Mucosa of gallbladder (tissue), 1 donor: ENCODE results near the gene GPC5. TPM values are rescaled to one million over a fixed set of nuclear protein-coding genes. Genes with fewer than 3 reads are reported as not detected.

ENCODE experiments used
- DNase-seq: peaks from one replicate; pipeline ENCODE4 v3.0.0-alpha.2; 2020; ENCODE audit warnings: low spot score
- total RNA-seq: library from RNA; stranded (reverse); gene quantifications from one replicate; pipeline ENCODE4 v1.2.1, GENCODE V29; 2021
- donor health status: DM: no; HTN: no; CAD: no.

The GPC5 gene
- total RNA-seq, 1 donor from 2014 or later: 2.2 TPM

DNA sequence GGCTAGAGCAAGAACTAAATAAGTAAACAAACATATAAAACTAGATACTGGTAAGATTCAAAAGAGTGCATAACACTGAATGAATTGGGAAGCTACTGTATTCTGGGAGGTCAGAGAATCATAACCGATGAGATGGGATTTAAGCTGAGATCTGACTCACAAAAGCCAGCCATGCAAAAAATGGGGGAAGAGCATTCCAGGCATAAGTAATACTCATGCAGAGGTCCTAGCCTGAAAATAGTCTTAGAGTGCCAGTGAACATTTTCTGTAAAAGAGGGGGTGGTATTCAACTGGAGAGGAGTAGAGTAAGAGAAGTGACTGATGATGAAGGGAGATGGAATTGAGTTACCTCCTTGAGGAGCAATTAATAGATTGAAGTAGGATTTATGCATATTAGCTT is 956.2 kb downstream of the GPC5 start:
- DNase-seq: no peak

DNA sequence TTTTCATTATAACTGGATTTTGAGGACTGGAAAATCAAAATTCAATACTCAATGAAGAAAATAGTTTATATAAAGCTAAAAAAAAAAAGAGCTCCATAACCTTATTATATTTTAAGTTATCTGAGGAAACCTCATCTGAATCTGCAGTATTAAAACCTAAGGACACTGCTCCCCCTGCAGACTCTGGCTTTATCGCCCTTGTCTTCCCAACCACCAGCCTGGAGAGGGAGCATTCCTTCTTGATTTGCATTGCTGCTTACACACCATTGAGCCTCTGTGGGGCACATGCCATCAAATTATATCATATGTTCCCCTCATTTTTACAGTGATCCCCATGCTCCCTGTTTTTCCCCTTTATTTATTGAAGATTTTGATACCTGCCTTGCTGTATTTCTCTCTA is 956.8 kb downstream of the GPC5 start:
- DNase-seq: no peak

DNA sequence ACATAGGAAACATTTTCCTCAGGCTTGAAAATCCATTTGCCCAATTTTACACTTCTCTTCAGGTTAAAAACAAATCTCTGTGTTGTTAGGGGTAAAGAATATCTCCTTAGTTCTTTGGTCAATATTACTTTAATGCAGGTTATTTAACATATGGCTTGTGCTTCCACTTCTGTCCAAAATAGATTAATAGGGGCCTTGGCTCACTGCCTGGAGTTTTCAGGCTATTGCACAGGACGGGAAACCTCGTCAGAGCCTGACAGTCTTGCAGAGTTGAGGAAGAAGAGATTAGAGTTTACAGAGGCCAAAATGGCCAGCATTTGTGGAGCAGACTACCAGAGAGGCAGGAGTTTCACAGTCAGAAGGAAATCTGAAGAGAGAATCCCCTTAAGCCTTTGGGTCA is 964.3 kb downstream of the GPC5 start:
- DNase-seq: no peak

DNA sequence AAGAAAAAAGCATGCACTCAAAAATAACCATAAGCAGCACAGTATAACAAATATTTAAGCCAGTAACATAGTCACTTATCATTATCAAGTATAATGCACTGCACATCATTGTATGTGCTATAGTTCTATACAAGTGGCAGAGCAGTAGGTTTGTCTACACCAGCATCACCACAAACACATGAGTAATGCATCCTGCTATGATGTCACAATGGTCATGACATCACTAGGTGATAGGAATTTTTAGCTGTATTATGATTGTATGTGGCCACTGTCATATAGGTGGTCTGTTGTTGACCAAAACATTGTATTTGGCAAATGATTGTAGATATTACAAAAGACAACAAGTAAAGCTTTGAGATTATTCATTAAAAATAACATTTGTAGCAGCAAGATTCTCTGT is 967.5 kb downstream of the GPC5 start:
- no peak for DNase-seq

DNA sequence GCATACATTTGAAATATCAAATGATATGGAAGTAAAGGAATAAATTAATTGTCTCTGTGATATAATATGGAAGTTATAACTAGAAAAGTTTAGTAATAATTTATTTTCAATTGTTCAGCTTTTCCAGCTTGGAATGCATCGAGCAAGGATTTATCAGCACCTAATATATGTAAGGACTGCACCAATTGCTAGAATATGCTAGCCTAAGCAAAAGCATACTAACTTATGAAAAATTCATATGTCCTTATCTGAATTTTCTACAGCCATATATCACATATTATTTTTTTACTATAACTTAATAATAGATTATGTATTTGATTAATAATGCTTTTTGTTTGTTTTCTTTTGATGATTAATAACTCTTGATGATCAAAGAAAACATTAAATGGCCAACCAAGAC is 979.0 kb downstream of the GPC5 start:
- DNase-seq: no peak

DNA sequence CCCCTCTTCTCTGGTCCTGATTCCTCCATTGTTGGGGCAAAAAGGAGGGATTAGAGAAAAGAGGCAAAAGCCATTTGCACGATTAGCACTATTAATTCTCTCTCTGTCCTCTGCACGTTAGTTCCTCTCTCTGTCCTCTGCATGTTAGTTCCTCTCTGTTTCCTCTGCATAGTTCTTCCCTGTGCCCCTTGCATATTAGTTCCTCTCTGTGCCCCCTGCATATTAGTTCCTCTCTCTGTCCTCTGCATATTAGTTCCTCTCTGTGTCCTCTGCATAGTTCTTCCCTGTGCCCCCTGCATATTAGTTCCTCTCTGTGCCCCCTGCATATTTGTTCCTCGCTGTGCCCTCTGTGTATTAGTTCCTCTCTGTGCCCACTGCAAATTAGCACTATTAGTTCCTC is 981.0 kb downstream of the GPC5 start:
- DNase-seq: no peak

DNA sequence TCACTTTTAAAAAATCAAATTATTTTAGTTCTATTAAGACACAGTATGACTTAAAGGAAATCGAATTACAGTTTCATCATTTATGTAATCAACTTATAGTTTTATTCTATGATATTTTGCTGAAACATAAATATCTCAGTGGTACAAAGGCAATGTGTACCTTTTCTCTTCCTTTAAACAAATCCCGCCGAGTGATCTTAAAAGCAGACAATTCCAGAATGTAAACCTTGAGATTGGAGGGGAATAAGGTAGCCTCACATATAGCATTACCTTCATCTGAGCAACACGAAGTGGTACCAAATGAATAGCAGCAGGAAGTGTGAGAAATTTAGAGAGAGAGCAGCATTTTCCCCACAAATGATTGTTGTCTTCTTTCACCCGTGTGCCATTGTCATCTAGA is 986.0 kb downstream of the GPC5 start:
- no peak for DNase-seq

- DNase-seq: no peak
Measured at GRCh38 chr13:92387245-92387644, 988.8 kb downstream of the GPC5 start.

DNA sequence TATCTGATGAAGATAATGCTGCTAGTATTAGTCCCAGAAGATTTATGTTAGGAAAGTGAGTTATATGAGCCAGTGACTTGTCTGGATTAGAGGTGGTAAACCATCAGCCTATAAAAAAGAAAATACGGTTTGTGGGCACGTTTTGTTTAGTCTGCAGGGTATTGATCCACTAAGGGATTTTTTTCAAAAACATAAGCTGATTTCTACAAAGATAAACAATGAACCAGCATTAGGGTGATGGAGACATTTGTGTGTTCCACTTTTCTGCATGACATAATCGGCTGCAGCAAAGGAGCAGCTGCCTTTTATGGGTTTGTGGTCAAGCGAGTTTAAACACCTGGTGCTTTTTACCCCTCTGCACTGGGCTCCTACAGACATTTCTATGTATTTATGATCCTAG is 991.8 kb downstream of the GPC5 start:
- DNase-seq: no peak

GRCh38 chr13:92403606-92404005 is 1005.2 kb downstream of the GPC5 start:
- DNase-seq: no peak

DNA sequence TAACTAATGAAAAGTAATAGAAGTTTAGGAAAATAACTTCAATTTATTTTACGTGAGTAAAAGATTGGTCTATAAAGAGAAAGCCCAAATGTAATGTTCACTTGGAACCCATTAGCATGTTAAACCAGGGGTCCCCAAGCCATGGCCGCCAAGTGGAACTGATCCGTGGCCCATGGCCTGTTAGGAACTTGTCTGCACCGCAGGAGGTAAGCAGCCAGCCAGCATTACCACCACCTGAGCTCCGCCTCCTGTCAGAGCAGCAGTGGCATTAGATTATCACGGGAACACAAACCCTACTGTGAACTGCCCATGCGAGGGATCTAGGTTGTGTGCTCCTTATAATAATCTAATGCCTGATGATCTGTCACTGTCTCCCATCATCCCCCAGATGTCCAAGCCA is 1009.4 kb downstream of the GPC5 start:
- DNase-seq: no peak

DNA sequence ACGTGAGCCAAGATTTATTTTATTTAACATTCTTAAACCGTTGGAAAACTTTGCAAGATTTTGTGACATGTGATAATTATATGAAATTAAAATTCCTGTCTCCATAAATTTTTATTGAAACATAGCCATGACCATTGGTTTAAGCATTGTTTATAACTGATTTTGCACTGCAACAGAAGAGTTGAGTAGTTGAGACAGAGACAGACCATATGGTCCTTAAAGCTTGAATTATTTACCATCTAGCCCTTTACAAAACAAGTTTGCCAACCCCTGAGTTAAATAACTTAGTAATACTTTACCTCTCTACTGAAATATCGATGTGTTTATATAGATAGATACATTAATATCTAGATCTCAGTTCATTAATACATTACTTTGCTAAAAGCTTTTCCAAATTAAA is 1014.1 kb downstream of the GPC5 start:
- no peak for DNase-seq

GRCh38 chr13:92412996-92413395 is 1014.6 kb downstream of the GPC5 start:
- no peak for DNase-seq

GRCh38 chr13:92413452-92413851 is 1015.0 kb downstream of the GPC5 start:
- DNase-seq: no peak

DNA sequence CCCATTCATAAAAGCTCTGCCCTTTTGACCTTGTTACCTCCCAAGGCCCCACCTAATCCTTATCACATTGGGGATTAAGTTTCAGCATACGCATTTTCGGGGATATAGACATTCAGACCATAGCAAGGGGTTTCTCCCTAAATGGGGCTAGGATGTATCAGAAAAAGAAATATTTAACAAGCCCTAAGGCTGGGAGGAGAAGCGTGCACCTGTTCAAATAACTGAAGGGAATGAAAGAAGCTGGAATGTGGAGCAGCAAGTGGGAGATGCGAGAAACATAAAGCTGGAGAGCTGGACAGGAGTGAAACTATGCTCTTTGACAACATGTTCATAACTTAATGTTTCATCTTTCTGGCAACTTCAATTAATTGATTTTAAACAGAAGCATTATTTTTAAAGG is 1016.4 kb downstream of the GPC5 start:
- no peak for DNase-seq

DNA sequence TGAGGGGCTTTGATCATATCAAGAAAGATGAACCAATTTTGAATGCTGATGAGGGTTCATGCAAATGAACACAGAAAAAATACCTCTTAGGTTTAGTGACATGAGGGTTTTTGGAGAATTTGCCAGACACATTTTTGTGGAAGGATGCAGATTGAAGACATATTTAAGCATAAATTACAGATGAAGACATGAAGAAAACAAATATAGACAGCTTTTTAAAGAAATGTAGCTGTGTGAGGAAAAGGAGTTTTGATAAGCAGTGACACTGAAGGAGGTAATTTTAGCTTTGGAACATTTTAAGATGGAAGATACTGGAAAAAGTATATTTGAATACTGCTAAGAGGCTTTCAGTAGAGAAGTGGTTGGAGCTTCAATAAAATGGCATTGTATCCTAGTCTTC is 1017.4 kb downstream of the GPC5 start:
- DNase-seq: no peak

DNA sequence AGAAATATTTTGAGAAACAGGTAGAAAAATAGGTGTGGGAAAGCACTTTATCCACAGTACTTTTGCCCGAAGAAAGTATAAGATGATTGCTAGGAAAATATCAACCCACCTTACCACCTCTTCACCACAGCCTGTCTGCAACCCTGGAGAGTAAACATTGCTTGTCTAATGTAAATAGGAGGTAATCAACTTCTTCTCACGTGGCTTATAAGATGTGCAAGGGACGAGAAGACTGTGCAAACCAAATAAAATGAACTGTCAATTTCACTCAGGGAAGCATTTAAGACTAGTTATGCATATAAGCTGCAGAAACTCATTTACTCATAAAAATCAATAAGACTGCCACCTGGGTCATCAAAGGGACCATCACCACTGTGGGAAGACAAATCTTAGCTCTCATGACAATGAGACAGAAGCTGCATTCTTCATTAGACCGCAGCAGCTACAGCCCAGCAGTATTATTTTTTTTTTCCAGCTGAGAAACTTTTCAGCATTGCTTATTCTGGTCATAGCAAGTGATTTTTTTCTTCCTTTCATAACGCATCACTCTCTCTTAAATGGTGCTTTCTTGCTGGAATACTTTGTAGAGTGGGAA is 1020.5 kb downstream of the GPC5 start:
- DNase-seq: no peak

DNA sequence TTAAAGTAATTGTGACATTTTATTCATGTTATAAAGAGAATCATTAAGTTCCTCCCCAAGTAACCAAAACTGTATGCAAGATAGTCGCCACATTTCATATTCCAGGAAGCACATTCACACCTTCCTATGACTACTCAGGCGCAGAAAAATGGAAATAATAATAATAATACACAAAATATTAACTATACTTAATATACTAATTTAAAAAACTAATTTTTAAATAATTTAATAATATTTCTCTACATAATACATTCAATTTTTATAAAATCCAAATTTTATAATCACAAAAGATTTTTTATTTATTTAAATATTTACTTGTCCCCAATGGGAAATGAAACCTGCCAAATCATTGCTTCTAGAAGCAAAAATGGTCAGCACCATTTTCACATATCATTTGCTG is 1030.8 kb downstream of the GPC5 start:
- DNase-seq: no peak

DNA sequence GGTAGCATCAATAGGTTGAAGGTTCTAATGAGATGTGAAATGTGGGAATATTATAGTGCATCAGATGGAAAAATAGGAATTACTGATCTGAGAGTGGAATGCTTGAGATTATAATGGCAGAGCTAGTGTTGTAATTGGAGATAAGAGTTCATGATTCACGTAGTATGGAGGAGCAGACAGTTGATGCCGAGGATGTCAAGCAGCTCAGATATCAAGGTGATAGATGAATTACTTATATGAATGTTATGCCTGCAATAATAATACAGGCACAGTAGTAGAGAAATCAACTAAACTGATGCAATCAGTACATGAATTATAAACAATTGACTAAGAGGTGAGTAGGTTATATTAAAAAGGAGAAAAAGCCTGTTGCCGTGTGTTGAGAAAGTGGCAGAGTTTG is 1035.0 kb downstream of the GPC5 start:
- DNase-seq: no peak

- DNase-seq: no peak
Measured at GRCh38 chr13:92433963-92434362, 1035.5 kb downstream of the GPC5 start.

DNA sequence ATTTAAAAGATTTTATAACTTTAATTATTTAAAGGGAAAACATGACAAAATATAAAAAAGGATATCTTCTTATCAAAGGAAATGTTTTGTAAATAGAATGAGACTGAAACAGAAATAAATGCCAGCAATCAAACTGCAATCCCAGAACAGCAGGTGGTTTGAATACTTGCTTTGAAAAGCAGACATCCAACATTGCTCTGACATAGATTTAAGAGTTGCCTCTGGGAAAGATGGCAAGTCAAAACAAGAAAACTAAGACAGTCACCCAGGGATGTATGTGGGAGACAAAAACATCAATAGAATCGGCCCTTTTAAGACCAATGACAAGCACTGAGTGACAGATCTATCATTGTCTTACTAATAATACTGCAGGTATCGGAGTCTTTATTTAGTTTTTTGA is 1038.5 kb downstream of the GPC5 start:
- DNase-seq: no peak

- no peak for DNase-seq
Measured at GRCh38 chr13:92444244-92444643, 1045.8 kb downstream of the GPC5 start.

DNA sequence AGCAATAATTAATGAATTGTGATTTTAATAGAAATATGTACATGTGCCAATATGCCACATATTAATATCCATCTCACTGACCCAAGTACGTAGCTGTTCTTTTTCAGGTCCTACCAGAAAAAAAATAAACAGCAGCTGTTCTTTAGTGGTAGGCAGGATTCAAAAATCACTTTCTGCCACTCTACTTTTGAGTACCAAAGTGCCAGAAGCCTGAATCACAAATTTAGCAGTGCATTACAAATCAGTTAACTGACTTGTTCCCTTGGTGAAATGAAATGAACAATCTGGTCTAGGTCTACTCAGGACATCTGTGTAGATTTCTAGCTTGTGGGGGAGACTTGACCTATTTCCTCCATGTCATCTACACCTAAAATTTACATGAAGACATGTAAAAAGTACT is 1052.6 kb downstream of the GPC5 start:
- DNase-seq: no peak

DNA sequence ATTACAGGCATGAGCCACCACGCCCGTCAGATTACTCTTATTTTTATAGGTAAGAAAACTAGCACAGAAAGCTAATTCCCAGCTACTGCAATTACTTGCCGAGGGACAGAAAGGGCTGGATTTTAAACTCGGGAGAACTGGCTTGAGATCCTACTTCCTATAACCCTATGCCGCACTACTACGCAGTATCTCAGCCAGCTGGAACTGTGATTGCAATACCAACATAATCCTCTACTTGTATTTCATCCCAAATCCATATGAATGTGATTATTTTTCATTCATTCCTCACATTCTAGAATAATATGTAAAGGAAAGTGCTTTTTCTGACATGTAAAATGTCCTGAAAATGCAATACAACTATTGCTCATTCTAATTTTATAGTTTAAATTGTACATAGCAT is 1054.4 kb downstream of the GPC5 start:
- no peak for DNase-seq

DNA sequence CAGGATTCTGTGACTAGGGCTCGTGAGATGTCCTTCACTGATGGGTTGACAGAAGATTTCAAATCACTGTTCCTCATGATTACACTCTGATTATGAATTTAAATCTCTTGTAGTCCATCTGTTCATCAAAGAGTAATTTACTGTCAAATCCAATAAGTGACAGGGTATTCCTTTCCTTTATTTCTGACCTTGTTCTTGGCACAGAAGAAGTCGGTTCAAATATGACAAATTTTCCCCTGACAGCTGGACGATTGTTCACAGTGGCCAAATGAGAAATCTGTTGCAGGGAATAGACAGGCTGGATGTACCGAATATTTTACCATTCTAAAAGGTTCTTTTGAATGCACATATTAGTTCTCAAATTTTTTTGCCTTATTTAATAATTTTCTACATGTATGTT is 1060.9 kb downstream of the GPC5 start:
- DNase-seq: no peak
